Activated CD4-positive, alpha-beta T cell treated with anti-CD3 and anti-CD28 coated beads, Interleukin-2, amount 50 U/mL, for 24 hours (primary cell): ENCODE data around the gene RANBP3.

ENCODE experiments used
- DNase-seq, 2 donors: peaks; one replicate each; pipeline ENCODE4 v3.0.0-alpha.2; 2020; ENCODE audit warnings: low read depth in 1 of 2, low spot score in 1 of 2

Gene RANBP3

GRCh38 chr19:5904352-5905113 is 73.4 kb downstream of the RANBP3 start, which contains the start of gene VMAC:
TSS of gene VMAC (plus strand) at chr19:5904872. CDS start at chr19:5904891, 19 bp downstream.
- DNase-seq, result peak in 1 of 2 donors; percentile 100

- DNase-seq, result peak; percentile 95 to 98
Observed at GRCh38 chr19:5903624-5904351, 74.2 kb downstream of the RANBP3 start, which contains the start of gene NDUFA11. TSS of gene NDUFA11 (minus strand) at chr19:5903790. CDS start at chr19:5903708, 82 bp downstream.

GRCh38 chr19:5903056-5903623 is 74.8 kb downstream of the RANBP3 start:
- no peak for DNase-seq

- DNase-seq, result no peak
Observed at GRCh38 chr19:5900976-5901375, 77.0 kb downstream of the RANBP3 start.

GRCh38 chr19:5899728-5900526 is 78.0 kb downstream of the RANBP3 start:
- DNase-seq, result no peak

GRCh38 chr19:5897189-5897969 is 80.6 kb downstream of the RANBP3 start:
- no peak for DNase-seq

- DNase-seq, result no peak
Observed at GRCh38 chr19:5896365-5897076, 81.4 kb downstream of the RANBP3 start.

GRCh38 chr19:5895890-5896289 is 82.0 kb downstream of the RANBP3 start:
- no peak for DNase-seq

- DNase-seq, result no peak
Observed at GRCh38 chr19:5895409-5895808, 82.5 kb downstream of the RANBP3 start.

GRCh38 chr19:5894704-5895349 is 83.1 kb downstream of the RANBP3 start:
- DNase-seq, result no peak

GRCh38 chr19:5893907-5894703 is 83.8 kb downstream of the RANBP3 start:
- DNase-seq, result no peak

- no peak for DNase-seq
Observed at GRCh38 chr19:5893296-5893903, 84.5 kb downstream of the RANBP3 start.

- DNase-seq, result no peak
Observed at GRCh38 chr19:5892772-5893275, 85.1 kb downstream of the RANBP3 start.

- no peak for DNase-seq
Observed at GRCh38 chr19:5891938-5892771, 85.8 kb downstream of the RANBP3 start.

GRCh38 chr19:5891572-5891937 is 86.4 kb downstream of the RANBP3 start:
- no peak for DNase-seq

- DNase-seq, result no peak
Observed at GRCh38 chr19:5890099-5890498, 87.8 kb downstream of the RANBP3 start.
